HG03571 (cell line): Measurements from ENCODE around the gene SDC4.

Source experiments
- ATAC-seq: cut with Tn5 transposase; IDR thresholded peaks from one replicate; pipeline ENCODE4 v1.9.1; 2021; ENCODE audit not compliant: unreplicated experiment

Gene SDC4

GRCh38 chr20:45301824-45302271, 46.4 kb downstream of the SDC4 start:
- ATAC-seq = no peak

DNA sequence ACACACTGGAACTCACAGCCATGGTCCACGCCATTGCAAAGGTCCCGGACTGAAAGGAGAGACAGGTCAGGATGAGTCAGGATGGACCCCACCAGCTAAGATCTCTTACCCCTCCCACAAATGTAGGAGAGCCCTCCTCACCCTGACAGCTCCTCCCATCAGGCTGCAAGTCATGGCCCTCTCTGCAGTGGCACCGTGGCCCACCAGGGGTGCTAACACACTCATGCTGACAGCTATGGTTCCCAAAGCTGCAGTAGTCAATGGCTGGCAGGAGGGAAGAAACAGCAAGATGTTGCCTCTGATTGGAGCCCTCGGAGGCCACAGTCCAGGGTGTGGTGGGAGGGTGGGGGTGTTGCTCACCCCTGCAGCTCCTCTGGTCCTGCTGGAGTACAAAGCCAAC, 47.3 kb downstream of the SDC4 start:
- ATAC-seq = no peak

- no peak for ATAC-seq
Measured at GRCh38 chr20:45299786-45300185, 48.4 kb downstream of the SDC4 start.

GRCh38 chr20:45297786-45298497, 50.3 kb downstream of the SDC4 start:
- no peak for ATAC-seq

GRCh38 chr20:45294659-45295058, 53.6 kb downstream of the SDC4 start:
- no peak for ATAC-seq

DNA sequence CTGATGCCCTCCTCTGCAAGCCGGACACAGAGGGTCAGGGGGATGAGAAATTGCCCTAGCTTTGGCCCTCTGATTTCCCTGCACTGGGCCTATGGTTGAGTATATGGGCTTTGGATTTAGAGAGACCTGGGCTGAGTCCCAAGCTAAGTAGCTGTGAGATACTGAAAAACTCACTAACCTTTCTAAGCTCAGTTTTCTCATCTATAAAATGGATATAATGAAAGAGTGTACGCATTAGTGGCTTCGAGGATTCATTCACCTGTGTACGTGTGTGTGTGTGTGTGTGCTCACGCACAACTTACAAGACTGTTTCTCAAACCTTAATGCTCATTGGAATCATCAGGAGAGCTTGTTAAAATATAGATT, 54.2 kb downstream of the SDC4 start:
- ATAC-seq = no peak

GRCh38 chr20:45293041-45294002, 54.9 kb downstream of the SDC4 start:
- ATAC-seq = no peak

- ATAC-seq = no peak
Measured at GRCh38 chr20:45292343-45292742, 55.9 kb downstream of the SDC4 start.

- ATAC-seq = no peak
Measured at GRCh38 chr20:45291526-45291925, 56.7 kb downstream of the SDC4 start.

DNA sequence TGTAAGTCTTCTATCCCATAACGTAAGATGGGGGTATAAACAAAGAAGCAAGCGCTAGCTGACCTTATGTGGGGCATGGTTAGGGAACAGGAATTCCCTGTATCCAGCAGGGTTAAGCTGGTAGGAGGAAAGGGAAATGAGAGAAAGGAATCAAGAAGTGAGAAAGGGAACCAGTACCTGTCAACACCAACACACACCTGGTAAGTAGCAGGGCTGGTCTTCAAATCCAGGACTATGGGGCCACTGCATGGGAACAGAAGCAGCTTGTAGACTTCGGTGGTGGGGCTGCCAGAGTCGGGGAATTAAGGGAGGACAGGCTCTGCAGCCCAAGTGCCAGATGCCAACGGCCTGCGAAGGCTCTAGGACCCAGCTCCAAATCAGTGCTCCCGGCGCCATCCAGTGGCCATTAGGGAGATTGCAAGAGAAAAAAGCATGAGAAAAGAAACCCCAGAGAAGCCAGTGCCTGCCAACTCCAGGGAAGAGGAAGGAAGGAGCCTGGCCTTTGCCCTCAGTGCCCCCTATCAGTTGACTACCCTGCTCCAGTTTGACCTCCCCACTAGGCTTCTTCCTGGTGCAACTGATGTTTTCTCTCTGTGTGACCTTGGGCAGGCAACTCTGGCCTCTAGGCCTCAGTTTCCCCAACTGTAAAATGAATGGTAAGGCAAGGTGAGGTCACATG, 57.4 kb downstream of the SDC4 start:
- ATAC-seq = no peak

DNA sequence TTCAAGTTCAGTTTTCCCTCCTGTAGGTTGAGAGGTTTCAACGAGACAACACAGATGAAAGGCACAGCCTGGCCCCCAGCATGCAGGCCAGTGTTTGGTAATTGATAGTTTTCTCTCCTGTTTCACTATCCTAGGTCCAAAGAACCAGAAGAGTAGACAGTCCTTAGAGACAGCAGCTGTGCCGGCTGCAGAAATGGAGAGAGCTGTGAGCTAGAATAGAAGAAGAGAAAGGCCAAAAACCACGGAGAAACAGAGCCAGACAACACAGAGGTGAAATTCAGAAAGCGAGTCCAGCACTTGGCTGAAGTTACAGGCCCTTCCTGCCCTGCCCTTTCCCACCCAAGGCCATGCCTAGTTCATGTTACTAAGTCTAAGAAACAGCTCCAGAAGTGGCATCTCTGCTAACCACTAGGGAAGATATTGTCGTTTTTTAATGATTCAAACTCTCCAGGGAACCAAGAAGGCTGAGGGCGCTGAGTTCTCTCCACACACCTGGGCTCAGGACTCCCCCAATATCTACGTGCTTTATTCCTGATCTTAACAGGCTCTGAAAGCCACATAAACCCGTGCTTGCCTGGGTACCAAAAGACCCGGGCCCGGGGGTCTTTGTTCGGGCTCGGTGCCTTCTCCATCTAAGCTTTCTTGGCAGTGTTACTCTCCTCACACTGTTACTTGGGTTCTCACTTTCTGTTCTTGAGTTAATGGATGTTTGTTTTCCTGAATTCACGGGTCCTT, 58.1 kb downstream of the SDC4 start:
- no peak for ATAC-seq

DNA sequence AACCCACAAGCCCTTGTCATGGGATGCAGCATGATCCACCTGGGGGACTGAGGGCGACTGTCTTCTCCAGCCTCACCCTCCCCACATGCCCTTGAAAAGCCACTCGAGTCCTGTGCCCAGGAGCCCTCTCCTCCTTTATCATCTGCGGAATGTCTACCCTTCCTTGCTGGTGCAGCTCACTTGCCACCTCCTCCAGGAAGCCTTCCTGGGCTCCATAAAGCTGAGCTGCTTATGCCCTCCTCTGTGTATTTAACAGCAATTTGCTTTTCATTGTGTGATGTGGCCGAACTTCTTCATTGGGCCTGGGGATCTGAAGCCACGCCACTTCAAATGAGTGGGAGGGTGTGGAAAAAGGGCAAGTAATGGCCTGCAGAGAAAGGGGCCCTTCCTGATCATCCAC, 59.4 kb downstream of the SDC4 start:
- ATAC-seq = no peak

- no peak for ATAC-seq
Measured at GRCh38 chr20:45288376-45288775, 59.8 kb downstream of the SDC4 start.

DNA sequence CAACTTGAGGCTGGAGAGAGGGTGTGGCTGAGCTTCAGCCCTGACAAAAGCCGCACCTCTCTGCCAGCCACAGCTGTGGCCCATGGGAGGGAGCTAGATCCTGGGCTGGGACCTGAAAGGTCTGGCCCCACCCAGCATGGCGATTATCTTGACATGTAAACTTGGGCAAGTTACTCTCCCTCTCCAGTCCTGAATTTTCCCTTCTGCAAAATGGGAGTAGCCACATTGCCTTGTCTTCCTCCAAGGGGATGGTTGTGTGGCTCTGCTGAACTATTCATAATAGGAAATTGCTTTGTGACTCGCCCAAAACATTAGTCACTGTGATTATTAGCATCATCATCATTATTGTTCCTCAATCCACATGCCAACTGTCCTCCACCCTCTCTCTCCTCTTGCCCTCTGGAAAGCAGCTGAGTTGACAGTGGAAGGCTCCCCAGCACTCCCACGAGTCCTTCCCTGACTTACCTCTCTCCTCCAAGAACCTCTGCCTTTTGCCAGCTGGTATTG, 64.6 kb downstream of the SDC4 start:
- no peak for ATAC-seq

DNA sequence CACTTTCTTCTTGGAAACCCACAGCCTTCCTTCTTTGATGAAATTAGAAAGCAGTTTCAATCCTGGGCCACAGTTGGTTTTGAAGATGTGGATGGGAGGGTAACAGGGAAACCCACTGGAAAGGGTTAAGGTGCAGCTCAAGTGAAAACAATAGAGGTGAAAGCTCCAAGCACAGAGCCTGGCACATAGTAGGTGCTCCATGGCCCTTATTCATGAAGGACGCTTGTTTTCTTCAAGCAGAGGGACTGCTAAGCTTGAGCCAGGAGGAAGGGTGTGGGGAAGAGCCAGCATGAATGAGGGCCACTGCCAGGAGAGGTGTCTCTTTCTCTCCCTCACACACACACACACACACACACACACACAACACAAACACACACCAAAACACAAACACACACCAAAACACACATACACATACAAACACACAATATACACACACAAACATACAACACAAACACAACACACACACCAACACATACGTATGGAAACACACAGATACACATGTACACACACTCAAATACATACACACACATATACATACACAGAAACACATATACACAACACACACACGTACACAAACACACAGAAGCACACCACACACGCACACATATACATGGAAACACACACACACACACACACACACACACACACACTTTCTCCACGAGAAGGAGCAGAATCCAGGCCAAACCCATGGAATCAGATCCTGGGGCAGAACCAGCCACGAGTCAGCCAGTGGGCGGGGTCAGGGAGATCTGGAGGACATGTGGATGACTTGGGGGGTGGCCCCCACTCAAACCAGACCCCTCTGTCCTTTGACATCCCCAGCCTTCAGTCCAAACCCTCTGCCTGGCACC, 65.3 kb downstream of the SDC4 start:
- ATAC-seq = no peak

- no peak for ATAC-seq
Measured at GRCh38 chr20:45279992-45280391, 68.2 kb downstream of the SDC4 start.

GRCh38 chr20:45275338-45275737, 72.9 kb downstream of the SDC4 start:
- ATAC-seq = no peak
